H9 (cell line): ENCODE results near the gene IQSEC1. TPM values are rescaled to one million over a fixed set of nuclear protein-coding genes. Genes with fewer than 3 reads are reported as not detected.

Experiments used
- DNase-seq: peaks from one replicate; pipeline ENCODE4 v3.0.0-alpha.2; 2017
- H2AFZ ChIP-seq: one replicate; pipeline ENCODE4 v1.6.1; 2013; ENCODE audit warnings: mild to moderate bottlenecking, low read length, control low read depth, moderate library complexity
- H2AK5ac ChIP-seq: 2 replicates; pipeline ENCODE4 v1.6.1; 2013; ENCODE audit warnings: low read length, control low read depth, mixed read lengths; ENCODE audit not compliant: insufficient read length
- H2BK120ac ChIP-seq: one replicate; pipeline ENCODE4 v1.6.1; 2013; ENCODE audit warnings: low read depth, mild to moderate bottlenecking, low read length, control low read depth, inconsistent platforms; ENCODE audit not compliant: poor library complexity, severe bottlenecking
- H2BK12ac ChIP-seq: 2 replicates; pipeline ENCODE4 v1.6.1; 2013; ENCODE audit warnings: low read length, control low read depth, mixed read lengths, low read depth; ENCODE audit not compliant: insufficient read length
- H2BK15ac ChIP-seq: 2 replicates; pipeline ENCODE4 v1.6.1; 2013; ENCODE audit warnings: low read depth, low read length, control low read depth
- H2BK20ac ChIP-seq: one replicate; pipeline ENCODE4 v1.6.1; 2013; ENCODE audit warnings: low read depth, mild to moderate bottlenecking, low read length, control low read depth, inconsistent platforms; ENCODE audit not compliant: poor library complexity, severe bottlenecking
- H2BK5ac ChIP-seq: 2 replicates; pipeline ENCODE4 v1.6.1; 2013; ENCODE audit warnings: low read length, control low read depth, mixed read lengths; ENCODE audit not compliant: insufficient read length
- H3K14ac ChIP-seq: 2 replicates; pipeline ENCODE4 v1.6.1; 2013; ENCODE audit warnings: low read length, control low read depth; ENCODE audit not compliant: insufficient read depth
- H3K18ac ChIP-seq: 2 replicates; pipeline ENCODE4 v1.6.1; 2013; ENCODE audit warnings: low read depth, mild to moderate bottlenecking, mixed read lengths, low read length, control low read depth; ENCODE audit not compliant: insufficient read length
- H3K23ac ChIP-seq: 2 replicates; pipeline ENCODE4 v1.6.1; 2013; ENCODE audit warnings: low read length, control low read depth, mixed read lengths, low read depth; ENCODE audit not compliant: insufficient read length
- H3K23me2 ChIP-seq: 2 replicates; pipeline ENCODE4 v1.6.1; 2013; ENCODE audit warnings: low read depth, mild to moderate bottlenecking, mixed read lengths, low read length, control low read depth; ENCODE audit not compliant: insufficient read length, poor library complexity, severe bottlenecking
- H3K27ac ChIP-seq: 2 replicates; pipeline ENCODE4 v1.5.1; 2013; ENCODE audit warnings: low read length, control low read depth, mixed read lengths, low read depth; ENCODE audit not compliant: insufficient read length
- H3K27me3 ChIP-seq: 2 replicates; pipeline ENCODE4 v1.6.1; 2013; ENCODE audit warnings: low read length, control low read depth, inconsistent platforms; ENCODE audit not compliant: insufficient read depth
- H3K4ac ChIP-seq: 2 replicates; pipeline ENCODE4 v1.6.1; 2013; ENCODE audit warnings: low read depth, mild to moderate bottlenecking, control low read depth, inconsistent platforms, low read length, moderate library complexity
- H3K4me1 ChIP-seq: 2 replicates; pipeline ENCODE4 v1.6.1; 2013; ENCODE audit warnings: low read length, control low read depth, inconsistent platforms; ENCODE audit not compliant: insufficient read depth
- H3K4me2 ChIP-seq: 2 replicates; pipeline ENCODE4 v1.6.1; 2013; ENCODE audit warnings: low read length, control low read depth, mixed read lengths; ENCODE audit not compliant: insufficient read length, insufficient read depth
- H3K56ac ChIP-seq: 2 replicates; pipeline ENCODE4 v1.6.1; 2013; ENCODE audit warnings: low read depth, mild to moderate bottlenecking, mixed read lengths, low read length, control low read depth; ENCODE audit not compliant: insufficient read length
- H3K79me1 ChIP-seq: 2 replicates; pipeline ENCODE4 v1.6.1; 2013; ENCODE audit warnings: low read depth, mild to moderate bottlenecking, moderate library complexity, low read length, control low read depth, inconsistent platforms; ENCODE audit not compliant: insufficient read depth, poor library complexity, severe bottlenecking
- H3K79me2 ChIP-seq: 2 replicates; pipeline ENCODE4 v1.6.1; 2013; ENCODE audit warnings: low read length, control low read depth, inconsistent platforms; ENCODE audit not compliant: insufficient read depth
- H3K9ac ChIP-seq: 2 replicates; pipeline ENCODE4 v1.6.1; 2013; ENCODE audit warnings: low read length, control low read depth, mixed read lengths; ENCODE audit not compliant: insufficient read length; ENCODE audit errors: extremely low read depth
- H3K9me3 ChIP-seq: one replicate; pipeline ENCODE4 v1.6.1; 2013; ENCODE audit warnings: low read depth, low read length, inconsistent platforms; ENCODE audit not compliant: control insufficient read depth
- H3T11ph ChIP-seq: one replicate; pipeline ENCODE4 v1.6.1; 2013; ENCODE audit warnings: mild to moderate bottlenecking, low read length, control low read depth, inconsistent platforms
- H4K20me1 ChIP-seq: one replicate; pipeline ENCODE4 v1.6.1; 2013; ENCODE audit not compliant: control insufficient read depth, insufficient read length, insufficient read depth
- H4K5ac ChIP-seq: 2 replicates; pipeline ENCODE4 v1.6.1; 2013; ENCODE audit warnings: low read depth, mild to moderate bottlenecking, mixed read lengths, low read length, control low read depth; ENCODE audit not compliant: insufficient read length
- H4K8ac ChIP-seq: replicated peaks from 2 replicates; pipeline ENCODE4 v1.6.1; 2013; ENCODE audit warnings: low read length, control low read depth, mixed read lengths, low read depth; ENCODE audit not compliant: insufficient read length
- H4K91ac ChIP-seq: 2 replicates; pipeline ENCODE4 v1.6.1; 2013; ENCODE audit warnings: low read depth, mild to moderate bottlenecking, moderate library complexity, mixed read lengths, low read length, control low read depth; ENCODE audit not compliant: insufficient read length
- H3K27ac Mint-ChIP-seq, 3 experiments: 2 replicates in 2 of 3; 3 replicates in 1 of 3; pipeline ENCODE4 v1.8.0; 2020 to 2021; ENCODE audit warnings: mixed read lengths in 3 of 3, mild to moderate bottlenecking in 1 of 3, moderate library complexity in 1 of 3
- H3K27me3 Mint-ChIP-seq: 2 replicates; pipeline ENCODE4 v1.8.0; 2021; ENCODE audit warnings: low read depth, mild to moderate bottlenecking, moderate library complexity, mixed read lengths
- H3K36me3 Mint-ChIP-seq, 3 experiments: 2 replicates in 2 of 3; 3 replicates in 1 of 3; pipeline ENCODE4 v1.8.0; 2020 to 2021; ENCODE audit warnings: low read depth in 3 of 3, mixed read lengths in 3 of 3; ENCODE audit not compliant: insufficient read depth in 1 of 3
- H3K4me1 Mint-ChIP-seq, 2 experiments: 2 replicates each; pipeline ENCODE4 v1.8.0; 2020; ENCODE audit warnings: mixed read lengths in 2 of 2
- H3K4me3 Mint-ChIP-seq, 2 experiments: 2 replicates in 1 of 2; 3 replicates in 1 of 2; pipeline ENCODE4 v1.8.0; 2020 to 2021; ENCODE audit warnings: mild to moderate bottlenecking in 2 of 2, mixed read lengths in 2 of 2, moderate library complexity in 1 of 2
- H3K9me3 Mint-ChIP-seq, 2 experiments: 2 replicates in 1 of 2; 3 replicates in 1 of 2; pipeline ENCODE4 v1.8.0; 2020; ENCODE audit warnings: mild to moderate bottlenecking in 2 of 2, mixed read lengths in 2 of 2, moderate library complexity in 1 of 2
- CTCF ChIP-seq: fragments of 200-600 bp; sonication (generic); conservative IDR thresholded peaks from 3 replicates; pipeline ENCODE4 v1.8.0; 2021; ENCODE audit warnings: antibody characterized with exemption, mild to moderate bottlenecking
- WGBS: extraction: QIAGEN DNeasy Blood & Tissue Kit; methylation state at CpG from one replicate; pipeline ENCODE4 v1.1.7; 2013; ENCODE audit warnings: missing lambda C conversion rate, low lambda C conversion rate, mixed read lengths; ENCODE audit not compliant: insufficient read length; ENCODE audit errors: extremely low coverage; 5-methylcytosine and 5-hydroxymethylcytosine counted together
- total RNA-seq: library from RNA; stranded (reverse); gene quantifications from 2 replicates; pipeline ENCODE4 v1.2.1, GENCODE V29; 2021

IQSEC1 gene
- total RNA-seq, 1 experiment from 2014 or later, result 19.1 TPM

GRCh38 chr3:12908136-12908730 lies 165.0 kb downstream of the IQSEC1 start:
- no peak overlapping the region for H4K8ac ChIP-seq
- H3K4ac ChIP-seq, result no peak overlapping the region
- DNase-seq, result no peak
- no peak overlapping the region for H2BK15ac ChIP-seq
- WGBS, result no CpG with 5 or more reads among the region's 28 CpGs
- no peak overlapping the region for H3K23ac ChIP-seq
- H3K27me3 Mint-ChIP-seq, result no peaks in the 10 kb centered on the region; the same call in 1 of the 2 replicates
- no peak for TF ChIP-seq CTCF
- H2AK5ac ChIP-seq, result no peak overlapping the region
- H3K4me3 Mint-ChIP-seq, result no peak overlapping the region
- H3K79me2 ChIP-seq, result no peaks in the 10 kb centered on the region
- peaks cover 0 to 9% of the 10 kb centered on the region in 2 experiments; a peak in 2 of 4 replicates for H3K4me1 Mint-ChIP-seq
- H3T11ph ChIP-seq, result no peak overlapping the region
- no peak overlapping the region for H3K56ac ChIP-seq
- H4K91ac ChIP-seq, result no peak overlapping the region
- H2BK5ac ChIP-seq, result no peak overlapping the region
- H3K4me1 ChIP-seq, result no peaks in the 10 kb centered on the region
- H3K14ac ChIP-seq, result no peak overlapping the region
- no peak overlapping the region for H3K18ac ChIP-seq
- H2AFZ ChIP-seq, result no peak overlapping the region
- peak overlapping the region in 1 of 3 experiments; percentile 23; a peak in 1 of 7 replicates for H3K27ac Mint-ChIP-seq
- no peaks in the 10 kb centered on the region for H3K9me3 ChIP-seq
- no peaks in the 10 kb centered on the region; a peak in 1 of 5 replicates for H3K9me3 Mint-ChIP-seq
- H3K4me2 ChIP-seq, result no peak overlapping the region
- H3K27me3 ChIP-seq, result no peaks in the 10 kb centered on the region
- H3K79me1 ChIP-seq, result no peaks in the 10 kb centered on the region
- H2BK120ac ChIP-seq, result no peak overlapping the region
- H3K27ac ChIP-seq, result no peak overlapping the region
- no peaks in the 10 kb centered on the region for H3K23me2 ChIP-seq
- H4K20me1 ChIP-seq, result no peaks in the 10 kb centered on the region
- no peak overlapping the region for H2BK20ac ChIP-seq
- peaks cover 30 to 46% (median 41%) of the 10 kb centered on the region in 3 experiments for H3K36me3 Mint-ChIP-seq
- H2BK12ac ChIP-seq, result no peak overlapping the region
- H3K9ac ChIP-seq, result no peak overlapping the region
- no peak overlapping the region for H4K5ac ChIP-seq
